Esophagus muscularis mucosa (tissue), 3 donors: ENCODE measurements around the gene GREB1.

Experiments
- POLR2A ChIP-seq: fragments of 450-650 bp; IDR thresholded peaks from one replicate; pipeline ENCODE4 v1.6.1; 2017; ENCODE audit warnings: antibody characterized with exemption, moderate library complexity, mild to moderate bottlenecking, low read depth
- POLR2AphosphoS5 ChIP-seq, 2 donors: sonication (generic); formaldehyde crosslinking; IDR thresholded peaks; one replicate each; pipeline ENCODE4 v1.6.1; 2017; ENCODE audit warnings: antibody characterized with exemption in 2 of 2
- TF ChIP-seq, protein P1 (sequence below), 3 experiments: fragments of 200-600 bp in 2 of 3; fragments of 450-650 bp in 1 of 3; sonication (generic) in 2 of 3; IDR thresholded peaks; one replicate each; pipeline ENCODE4 v1.5.1; 2017 to 2019; ENCODE audit warnings: antibody characterized with exemption in 3 of 3, mild to moderate bottlenecking in 2 of 3, moderate library complexity in 1 of 3

DNA sequence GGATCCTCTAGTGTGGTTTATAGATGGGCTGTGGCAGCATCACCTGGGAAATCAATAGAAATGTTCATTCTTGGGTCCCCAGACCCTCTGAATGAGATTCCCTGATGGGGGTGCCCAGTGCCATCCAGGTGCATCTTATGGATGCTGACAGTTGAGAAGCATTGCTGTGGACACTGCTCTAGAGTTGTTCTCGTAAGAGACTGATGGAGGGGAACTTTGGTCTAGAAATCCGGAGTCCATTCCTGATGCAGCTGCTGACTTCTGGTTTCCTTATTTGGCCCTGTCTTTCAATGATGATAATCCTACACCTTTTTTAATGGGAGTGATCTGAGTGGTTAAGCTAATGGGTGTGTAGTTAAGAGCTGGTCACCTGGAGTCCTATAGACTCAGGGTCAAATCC lies 39.5 kb upstream of the GREB1 start:
- TF ChIP-seq POLR2AphosphoS5 (IDR thresholded peaks at IDR 0.05) (no peak), POLR2A (no peak)
- TF ChIP-seq, protein P1, sequence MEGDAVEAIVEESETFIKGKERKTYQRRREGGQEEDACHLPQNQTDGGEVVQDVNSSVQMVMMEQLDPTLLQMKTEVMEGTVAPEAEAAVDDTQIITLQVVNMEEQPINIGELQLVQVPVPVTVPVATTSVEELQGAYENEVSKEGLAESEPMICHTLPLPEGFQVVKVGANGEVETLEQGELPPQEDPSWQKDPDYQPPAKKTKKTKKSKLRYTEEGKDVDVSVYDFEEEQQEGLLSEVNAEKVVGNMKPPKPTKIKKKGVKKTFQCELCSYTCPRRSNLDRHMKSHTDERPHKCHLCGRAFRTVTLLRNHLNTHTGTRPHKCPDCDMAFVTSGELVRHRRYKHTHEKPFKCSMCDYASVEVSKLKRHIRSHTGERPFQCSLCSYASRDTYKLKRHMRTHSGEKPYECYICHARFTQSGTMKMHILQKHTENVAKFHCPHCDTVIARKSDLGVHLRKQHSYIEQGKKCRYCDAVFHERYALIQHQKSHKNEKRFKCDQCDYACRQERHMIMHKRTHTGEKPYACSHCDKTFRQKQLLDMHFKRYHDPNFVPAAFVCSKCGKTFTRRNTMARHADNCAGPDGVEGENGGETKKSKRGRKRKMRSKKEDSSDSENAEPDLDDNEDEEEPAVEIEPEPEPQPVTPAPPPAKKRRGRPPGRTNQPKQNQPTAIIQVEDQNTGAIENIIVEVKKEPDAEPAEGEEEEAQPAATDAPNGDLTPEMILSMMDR (IDR thresholded peaks at IDR 0.05), result no peak
